WI38 (cell line): ENCODE measurements around the gene CADM2.

Experiments used
- H3K4me3 ChIP-seq: 2 replicates; pipeline ENCODE4 v1.5.1; 2011; ENCODE audit warnings: low read depth, mild to moderate bottlenecking, control low read depth, low read length
- TF ChIP-seq, protein P1 (sequence below): IDR thresholded peaks from 2 replicates; pipeline ENCODE4 v1.5.1; 2012; ENCODE audit warnings: low read depth, mild to moderate bottlenecking, control low read depth, low read length

The CADM2 gene

DNA sequence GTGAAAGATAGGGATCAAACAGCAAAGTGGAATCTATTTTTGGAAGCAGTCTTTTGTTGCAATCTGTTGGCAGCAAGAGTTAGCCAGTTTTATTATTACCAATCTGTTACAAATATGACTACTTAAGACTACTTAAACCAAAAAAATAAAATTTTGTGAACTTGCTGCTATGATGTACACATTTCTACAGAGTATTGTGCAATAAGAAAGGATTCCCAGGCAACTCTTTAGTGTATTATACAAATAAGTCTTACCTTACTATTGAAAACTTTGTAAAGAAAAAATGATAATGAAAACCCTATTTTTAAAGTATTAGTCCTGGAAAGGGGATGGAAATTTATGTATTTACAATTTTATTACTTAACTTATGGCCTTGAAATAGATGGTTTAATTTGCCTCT, 44.7 kb downstream of the CADM2 start:
- no peak overlapping the region for H3K4me3 ChIP-seq
- TF ChIP-seq, protein P1, sequence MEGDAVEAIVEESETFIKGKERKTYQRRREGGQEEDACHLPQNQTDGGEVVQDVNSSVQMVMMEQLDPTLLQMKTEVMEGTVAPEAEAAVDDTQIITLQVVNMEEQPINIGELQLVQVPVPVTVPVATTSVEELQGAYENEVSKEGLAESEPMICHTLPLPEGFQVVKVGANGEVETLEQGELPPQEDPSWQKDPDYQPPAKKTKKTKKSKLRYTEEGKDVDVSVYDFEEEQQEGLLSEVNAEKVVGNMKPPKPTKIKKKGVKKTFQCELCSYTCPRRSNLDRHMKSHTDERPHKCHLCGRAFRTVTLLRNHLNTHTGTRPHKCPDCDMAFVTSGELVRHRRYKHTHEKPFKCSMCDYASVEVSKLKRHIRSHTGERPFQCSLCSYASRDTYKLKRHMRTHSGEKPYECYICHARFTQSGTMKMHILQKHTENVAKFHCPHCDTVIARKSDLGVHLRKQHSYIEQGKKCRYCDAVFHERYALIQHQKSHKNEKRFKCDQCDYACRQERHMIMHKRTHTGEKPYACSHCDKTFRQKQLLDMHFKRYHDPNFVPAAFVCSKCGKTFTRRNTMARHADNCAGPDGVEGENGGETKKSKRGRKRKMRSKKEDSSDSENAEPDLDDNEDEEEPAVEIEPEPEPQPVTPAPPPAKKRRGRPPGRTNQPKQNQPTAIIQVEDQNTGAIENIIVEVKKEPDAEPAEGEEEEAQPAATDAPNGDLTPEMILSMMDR: no peak

DNA sequence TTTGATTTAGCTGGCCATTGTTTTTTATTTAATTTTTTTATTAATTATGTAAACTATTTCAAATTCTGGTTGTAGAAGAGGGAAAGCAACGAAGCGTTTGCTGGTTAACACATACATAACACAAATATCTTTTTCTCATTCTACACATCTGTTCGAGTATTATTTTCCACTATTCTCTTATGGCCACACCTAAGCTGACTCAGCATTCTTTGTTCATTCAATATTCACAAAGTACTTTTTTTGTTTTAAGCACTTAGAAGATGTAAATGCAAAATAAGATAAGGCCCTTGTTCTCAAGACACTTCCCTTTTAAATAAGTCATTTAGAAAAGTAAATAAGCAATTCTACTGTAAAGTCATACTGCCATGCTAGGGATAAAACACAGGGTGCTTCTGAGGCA, 45.4 kb downstream of the CADM2 start:
- no peak overlapping the region for H3K4me3 ChIP-seq
- TF ChIP-seq, protein P1: no peak

DNA sequence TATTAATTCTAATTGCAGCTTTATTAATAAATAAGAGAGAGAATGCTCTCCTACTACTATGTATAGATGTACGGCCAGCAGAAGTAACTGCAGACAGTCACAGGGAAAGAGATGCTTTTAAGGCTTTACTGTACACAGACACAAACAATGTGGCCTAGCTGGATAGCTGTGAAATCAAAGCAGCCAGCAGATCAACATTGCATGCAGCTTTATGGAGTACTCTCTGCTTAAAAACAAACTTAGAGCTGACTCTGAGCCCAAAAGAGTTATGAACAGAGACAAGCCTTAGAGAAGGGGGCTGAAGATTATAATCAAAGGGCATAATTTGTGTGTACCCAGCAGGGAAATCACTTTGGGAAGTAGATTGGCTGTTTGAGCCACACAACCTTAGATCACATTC, 47.2 kb downstream of the CADM2 start:
- TF ChIP-seq, protein P1: no peak
- no peak overlapping the region for H3K4me3 ChIP-seq

DNA sequence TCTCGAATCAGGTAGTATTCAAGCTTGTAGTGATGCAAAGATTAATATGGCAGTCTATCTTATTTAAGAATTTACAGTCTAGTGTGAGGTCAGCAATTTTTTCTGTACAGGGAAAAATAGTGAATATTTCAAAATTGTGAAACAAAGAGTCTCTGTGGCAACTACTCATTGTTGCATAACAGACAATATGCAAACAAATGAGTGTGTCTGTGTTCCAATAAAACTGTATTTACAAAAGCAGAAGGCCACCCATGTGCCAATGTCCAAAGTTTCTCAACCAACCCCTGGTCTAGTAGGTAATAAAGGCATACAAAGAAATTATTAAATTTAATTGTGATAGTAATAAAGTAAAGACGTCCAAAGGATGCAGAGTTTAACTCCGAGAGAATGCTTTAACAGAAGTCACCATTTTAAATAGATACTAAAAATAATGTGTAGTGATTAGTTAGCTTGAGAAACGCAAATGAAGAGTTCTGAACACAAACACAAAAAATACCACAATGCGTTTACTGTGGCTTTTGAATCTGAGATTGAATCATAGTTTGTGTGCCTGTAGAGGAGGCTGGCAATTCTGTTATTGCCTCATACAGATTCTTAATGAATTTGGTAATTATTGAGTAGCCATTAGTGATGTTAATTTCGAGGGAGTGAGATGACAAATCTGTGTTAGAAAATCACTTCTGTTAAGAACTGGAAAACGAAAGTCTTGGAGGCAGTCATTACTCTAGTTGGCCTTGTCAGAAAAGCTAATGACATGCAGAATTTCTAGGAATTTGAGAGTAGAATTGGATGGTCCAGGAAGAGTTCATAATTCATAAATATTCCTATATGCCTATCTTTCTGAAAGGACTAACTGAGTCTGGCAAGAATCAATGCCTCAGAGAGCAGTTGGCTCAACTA, 48.7 kb downstream of the CADM2 start:
- no peak overlapping the region for H3K4me3 ChIP-seq
- TF ChIP-seq, protein P1: no peak

DNA sequence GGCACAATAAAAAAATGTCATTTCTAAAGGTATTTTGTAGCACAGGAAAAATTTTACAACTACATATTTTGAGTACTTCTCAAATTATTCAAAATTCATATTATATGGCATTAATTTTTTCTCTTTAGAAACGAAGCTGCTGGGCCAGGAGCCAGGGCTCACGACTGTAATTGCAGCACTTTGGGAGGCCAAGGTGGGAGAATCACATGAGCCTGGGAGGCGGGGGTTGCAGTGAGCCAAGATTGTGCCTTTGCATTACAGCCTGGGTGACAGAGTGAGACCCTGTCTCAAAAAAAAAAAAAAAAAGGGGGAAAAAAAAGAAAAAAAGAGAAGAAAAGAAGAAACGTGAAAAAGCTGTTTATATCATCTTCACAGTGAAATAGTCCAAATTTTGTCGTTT, 62.0 kb downstream of the CADM2 start:
- TF ChIP-seq, protein P1: no peak
- no peak overlapping the region for H3K4me3 ChIP-seq

DNA sequence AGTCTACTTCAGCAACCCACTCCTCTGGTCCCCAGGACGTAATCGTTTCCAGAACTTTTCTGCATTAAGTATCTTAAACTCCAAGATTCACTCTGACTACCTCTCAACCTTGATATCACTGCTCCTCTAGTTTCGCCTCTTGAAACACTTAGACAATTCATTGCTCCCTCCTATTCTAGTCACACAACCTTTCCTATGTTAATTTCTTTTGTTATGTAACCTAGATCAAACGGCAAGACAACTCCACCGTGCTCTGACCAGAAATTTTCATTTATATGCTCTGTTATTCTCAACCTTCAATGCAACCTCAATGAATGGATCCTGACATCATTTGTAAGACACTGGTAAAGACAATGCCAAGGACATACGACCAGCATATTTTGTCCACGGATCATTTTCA, 71.3 kb downstream of the CADM2 start:
- TF ChIP-seq, protein P1: no peak
- H3K4me3 ChIP-seq: no peak overlapping the region

DNA sequence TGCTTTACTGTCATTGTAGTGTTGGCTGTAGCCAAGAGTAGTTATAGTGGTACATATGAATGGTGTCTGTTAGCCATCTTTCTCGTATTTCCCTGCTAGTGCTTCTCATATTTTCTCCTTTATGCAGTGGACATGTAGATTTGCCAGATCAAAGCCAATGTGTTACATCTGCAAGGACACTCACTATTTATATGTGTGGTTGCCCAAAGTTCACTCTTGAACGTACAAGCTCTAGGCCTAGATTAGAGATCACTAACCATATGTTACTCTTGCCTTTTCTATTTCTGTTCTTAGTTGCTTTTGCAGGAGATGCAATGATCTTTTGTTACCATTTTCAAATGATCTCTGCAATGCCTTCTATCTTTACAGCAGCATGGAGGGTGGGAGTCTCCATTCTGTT, 78.4 kb downstream of the CADM2 start:
- H3K4me3 ChIP-seq: no peak overlapping the region
- TF ChIP-seq, protein P1: no peak
